ENCODE measurements around the gene CENPC.

The CENPC gene

DNA sequence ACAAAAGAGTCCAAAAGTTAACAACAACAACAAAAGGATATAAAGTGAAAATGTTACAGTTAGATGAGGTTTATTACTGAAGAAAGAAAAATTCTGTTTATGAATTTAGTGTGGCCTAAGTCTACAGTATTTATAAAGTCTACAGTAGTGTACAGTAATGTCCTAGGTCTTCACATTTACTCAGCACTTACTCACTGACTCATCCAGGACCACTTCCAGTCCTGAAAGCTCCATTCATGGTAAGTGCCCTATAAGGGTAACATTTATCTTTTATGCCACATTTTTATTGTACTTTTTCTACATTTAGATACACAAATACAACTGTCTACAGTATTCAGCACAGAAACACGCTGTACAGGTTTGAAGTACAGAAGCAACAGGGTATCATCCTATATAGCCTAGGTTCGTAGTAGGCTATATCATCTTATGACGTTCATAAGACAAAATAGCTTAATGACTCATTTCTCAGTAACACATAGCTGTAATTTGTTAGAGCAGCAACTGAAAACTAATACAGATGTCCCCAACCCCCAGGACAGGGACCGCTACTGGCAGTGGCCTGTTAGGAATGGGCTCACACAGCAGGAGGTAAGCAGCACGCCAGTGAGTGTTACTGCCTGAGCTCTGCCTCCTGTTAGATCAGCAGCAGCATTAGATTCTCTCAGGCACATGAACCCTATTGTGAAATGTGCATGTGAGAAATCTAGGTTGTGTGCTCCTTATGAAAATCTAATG is 61.3 kb downstream of the CENPC start:
- TF ChIP-seq L3MBTL2 (conservative IDR thresholded peaks at IDR 0.05) (no peak), SP1 (IDR thresholded peaks at IDR 0.05) (no peak), TARDBP (IDR thresholded peaks at IDR 0.05) (no peak), SUZ12 (IDR thresholded peaks at IDR 0.05) (no peak), PKNOX1 (IDR thresholded peaks at IDR 0.05) (no peak), LEF1 (IDR thresholded peaks at IDR 0.05; ENCODE audit: borderline replicate concordance) (no peak), BHLHE40 (IDR thresholded peaks at IDR 0.05; ENCODE audit: borderline replicate concordance) (no peak), FOXK2 (IDR thresholded peaks at IDR 0.05) (no peak), FOXA1 (IDR thresholded peaks at IDR 0.05) (no peak), ZNF384 (IDR thresholded peaks at IDR 0.05) (no peak), FOXM1 (IDR thresholded peaks at IDR 0.05; ENCODE audit: borderline replicate concordance) (no peak), ARNT (IDR thresholded peaks at IDR 0.05) (no peak), CTBP1 (IDR thresholded peaks at IDR 0.05; ENCODE audit: borderline replicate concordance) (no peak), HDGF (IDR thresholded peaks at IDR 0.05; ENCODE audit: borderline replicate concordance) (no peak), ELF4 (IDR thresholded peaks at IDR 0.05) (no peak), NFRKB (IDR thresholded peaks at IDR 0.05) (no peak)
- CTCF ChIA-PET: interaction anchor here (0.6 kb wide), 1 partner anchor 25 kb away, joined by 3 read pairs; no protein-coding TSS in a partner anchor
- POLR2A ChIA-PET: no interaction called here
- DNase-seq (ENCODE audit: extremely low spot score): no peak

GRCh38 chr4:67480810-67481209 is 64.5 kb downstream of the CENPC start:
- ChIA-PET POLR2A (no interaction called here), CTCF (no interaction called here)
- DNase-seq (ENCODE audit: extremely low spot score): no peak
- TF ChIP-seq ELF4 (IDR thresholded peaks at IDR 0.05) (no peak), HDGF (IDR thresholded peaks at IDR 0.05; ENCODE audit: borderline replicate concordance) (no peak), BHLHE40 (IDR thresholded peaks at IDR 0.05; ENCODE audit: borderline replicate concordance) (no peak), NFRKB (IDR thresholded peaks at IDR 0.05) (no peak), SUZ12 (IDR thresholded peaks at IDR 0.05) (no peak), SP1 (IDR thresholded peaks at IDR 0.05) (no peak), FOXK2 (IDR thresholded peaks at IDR 0.05) (no peak), LEF1 (IDR thresholded peaks at IDR 0.05; ENCODE audit: borderline replicate concordance) (no peak), ZNF384 (IDR thresholded peaks at IDR 0.05) (no peak)

- POLR2A ChIA-PET: no interaction called here
- CTCF ChIA-PET: no interaction called here
- no peak for TF ChIP-seq FOXA1 (IDR thresholded peaks at IDR 0.05)
- TF ChIP-seq BHLHE40 (IDR thresholded peaks at IDR 0.05; ENCODE audit: borderline replicate concordance): no peak
- TF ChIP-seq TARDBP (IDR thresholded peaks at IDR 0.05): no peak
- no peak for TF ChIP-seq LEF1 (IDR thresholded peaks at IDR 0.05; ENCODE audit: borderline replicate concordance)
- TF ChIP-seq ELF4 (IDR thresholded peaks at IDR 0.05): no peak
- no peak for TF ChIP-seq CTBP1 (IDR thresholded peaks at IDR 0.05; ENCODE audit: borderline replicate concordance)
- TF ChIP-seq SP1 (IDR thresholded peaks at IDR 0.05): no peak
- TF ChIP-seq ARNT (IDR thresholded peaks at IDR 0.05): no peak
- no peak for TF ChIP-seq NFRKB (IDR thresholded peaks at IDR 0.05)
- TF ChIP-seq L3MBTL2 (conservative IDR thresholded peaks at IDR 0.05): no peak
- TF ChIP-seq ZNF384 (IDR thresholded peaks at IDR 0.05): no peak
- no peak for TF ChIP-seq FOXK2 (IDR thresholded peaks at IDR 0.05)
- no peak for TF ChIP-seq PKNOX1 (IDR thresholded peaks at IDR 0.05)
- DNase-seq (ENCODE audit: extremely low spot score): no peak
Measured at GRCh38 chr4:67475155-67475554, 70.1 kb downstream of the CENPC start.

- DNase-seq (ENCODE audit: extremely low spot score): no peak
- TF ChIP-seq LEF1 (IDR thresholded peaks at IDR 0.05; ENCODE audit: borderline replicate concordance) (no peak), BHLHE40 (IDR thresholded peaks at IDR 0.05; ENCODE audit: borderline replicate concordance) (no peak), HDGF (IDR thresholded peaks at IDR 0.05; ENCODE audit: borderline replicate concordance) (no peak), NFRKB (IDR thresholded peaks at IDR 0.05) (no peak), ARNT (IDR thresholded peaks at IDR 0.05) (no peak), L3MBTL2 (conservative IDR thresholded peaks at IDR 0.05) (no peak)
- POLR2A ChIA-PET: no interaction called here
- CTCF ChIA-PET: no interaction called here
Measured at GRCh38 chr4:67470871-67471270, 74.4 kb downstream of the CENPC start.

- ChIA-PET CTCF (no interaction called here), POLR2A (no interaction called here)
- DNase-seq (ENCODE audit: extremely low spot score): no peak
- no peak for TF ChIP-seq BHLHE40 (IDR thresholded peaks at IDR 0.05; ENCODE audit: borderline replicate concordance)
- no peak for TF ChIP-seq NFRKB (IDR thresholded peaks at IDR 0.05)
- TF ChIP-seq TARDBP (IDR thresholded peaks at IDR 0.05): no peak
- TF ChIP-seq ELF4 (IDR thresholded peaks at IDR 0.05): no peak
- no peak for TF ChIP-seq ZNF384 (IDR thresholded peaks at IDR 0.05)
- no peak for TF ChIP-seq FOXA1 (IDR thresholded peaks at IDR 0.05)
- no peak for TF ChIP-seq LEF1 (IDR thresholded peaks at IDR 0.05; ENCODE audit: borderline replicate concordance)
- no peak for TF ChIP-seq PKNOX1 (IDR thresholded peaks at IDR 0.05)
- no peak for TF ChIP-seq FOXM1 (IDR thresholded peaks at IDR 0.05; ENCODE audit: borderline replicate concordance)
- no peak for TF ChIP-seq HDGF (IDR thresholded peaks at IDR 0.05; ENCODE audit: borderline replicate concordance)
- TF ChIP-seq SUZ12 (IDR thresholded peaks at IDR 0.05): no peak
- no peak for TF ChIP-seq L3MBTL2 (conservative IDR thresholded peaks at IDR 0.05)
- TF ChIP-seq ARNT (IDR thresholded peaks at IDR 0.05): no peak
- no peak for TF ChIP-seq FOXK2 (IDR thresholded peaks at IDR 0.05)
Measured at GRCh38 chr4:67468830-67469229, 76.5 kb downstream of the CENPC start.

GRCh38 chr4:67466751-67467150 is 78.6 kb downstream of the CENPC start:
- no peak for DNase-seq (ENCODE audit: extremely low spot score)
- POLR2A ChIA-PET: no interaction called here
- TF ChIP-seq ELF4 (IDR thresholded peaks at IDR 0.05) (no peak), PKNOX1 (IDR thresholded peaks at IDR 0.05) (no peak), LEF1 (IDR thresholded peaks at IDR 0.05; ENCODE audit: borderline replicate concordance) (no peak), SP1 (IDR thresholded peaks at IDR 0.05) (no peak), FOXK2 (IDR thresholded peaks at IDR 0.05) (no peak), NFRKB (IDR thresholded peaks at IDR 0.05) (no peak), HDGF (IDR thresholded peaks at IDR 0.05; ENCODE audit: borderline replicate concordance) (no peak), FOXM1 (IDR thresholded peaks at IDR 0.05; ENCODE audit: borderline replicate concordance) (no peak), L3MBTL2 (conservative IDR thresholded peaks at IDR 0.05) (no peak), CTBP1 (IDR thresholded peaks at IDR 0.05; ENCODE audit: borderline replicate concordance) (no peak), BHLHE40 (IDR thresholded peaks at IDR 0.05; ENCODE audit: borderline replicate concordance) (no peak), FOXA1 (IDR thresholded peaks at IDR 0.05) (no peak), ZNF384 (IDR thresholded peaks at IDR 0.05) (no peak), TARDBP (IDR thresholded peaks at IDR 0.05) (no peak), ARNT (IDR thresholded peaks at IDR 0.05) (no peak), SUZ12 (IDR thresholded peaks at IDR 0.05) (no peak)
- CTCF ChIA-PET: no interaction called here

Data from HEK293T (cell line).